NCI-H2029 treated with DMSO at 0.1 percent for 48 hours (cell line): Measurements from ENCODE around the gene SEPTIN12.
"Not testable (repeated sequence)": the region's sequence is repeated elsewhere in the genome, so short reads cannot be mapped to it uniquely, and the experiment has no call there.

Experiments used
- DNase-seq: peaks from one replicate; lab custom pipeline; 2025; lab: John Stamatoyannopoulos, UW

SEPTIN12 gene

GRCh38 chr16:4752351-4753100 lies 35.6 kb downstream of the SEPTIN12 start:
- no peak for DNase-seq

- no peak for DNase-seq
Observed at GRCh38 chr16:4750896-4751295, 37.2 kb downstream of the SEPTIN12 start.

- DNase-seq = no peak
Observed at GRCh38 chr16:4749700-4750257, 38.4 kb downstream of the SEPTIN12 start.

DNA sequence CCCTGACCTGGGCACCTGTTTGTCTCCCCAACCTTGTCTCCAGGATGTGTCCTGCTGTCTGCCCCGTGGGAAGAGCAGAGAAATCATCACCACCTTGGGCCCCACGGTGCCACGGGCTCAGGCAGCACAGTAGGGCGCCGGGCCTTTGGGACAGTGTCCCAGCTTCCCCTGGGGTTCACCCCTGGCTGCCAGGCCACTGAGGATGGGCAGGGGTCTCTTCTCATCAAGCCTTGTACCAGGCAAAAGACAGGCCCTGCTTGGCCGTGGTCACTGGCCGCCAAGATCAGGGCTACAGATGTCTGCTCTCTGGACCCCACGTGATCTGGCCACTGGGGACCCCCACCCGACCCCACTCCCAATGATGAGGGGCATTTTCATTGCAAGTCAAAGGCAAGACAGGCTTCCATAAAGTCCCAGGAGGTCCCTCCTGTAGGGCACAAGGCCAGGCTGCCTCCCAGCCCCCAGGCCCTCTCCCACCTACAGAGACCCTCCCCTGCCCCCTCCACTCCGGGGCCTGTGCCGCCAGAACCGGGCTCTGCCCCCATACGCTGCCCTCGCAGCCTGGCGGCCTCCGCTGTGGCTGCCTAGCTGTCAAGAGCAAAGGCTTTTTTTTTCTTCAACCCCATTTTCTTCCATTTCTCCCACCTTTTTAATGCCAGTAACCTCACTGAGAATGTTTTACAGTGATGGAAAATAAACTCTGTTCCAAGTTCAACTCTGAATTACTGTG lies 39.3 kb downstream of the SEPTIN12 start:
- DNase-seq = no peak

DNA sequence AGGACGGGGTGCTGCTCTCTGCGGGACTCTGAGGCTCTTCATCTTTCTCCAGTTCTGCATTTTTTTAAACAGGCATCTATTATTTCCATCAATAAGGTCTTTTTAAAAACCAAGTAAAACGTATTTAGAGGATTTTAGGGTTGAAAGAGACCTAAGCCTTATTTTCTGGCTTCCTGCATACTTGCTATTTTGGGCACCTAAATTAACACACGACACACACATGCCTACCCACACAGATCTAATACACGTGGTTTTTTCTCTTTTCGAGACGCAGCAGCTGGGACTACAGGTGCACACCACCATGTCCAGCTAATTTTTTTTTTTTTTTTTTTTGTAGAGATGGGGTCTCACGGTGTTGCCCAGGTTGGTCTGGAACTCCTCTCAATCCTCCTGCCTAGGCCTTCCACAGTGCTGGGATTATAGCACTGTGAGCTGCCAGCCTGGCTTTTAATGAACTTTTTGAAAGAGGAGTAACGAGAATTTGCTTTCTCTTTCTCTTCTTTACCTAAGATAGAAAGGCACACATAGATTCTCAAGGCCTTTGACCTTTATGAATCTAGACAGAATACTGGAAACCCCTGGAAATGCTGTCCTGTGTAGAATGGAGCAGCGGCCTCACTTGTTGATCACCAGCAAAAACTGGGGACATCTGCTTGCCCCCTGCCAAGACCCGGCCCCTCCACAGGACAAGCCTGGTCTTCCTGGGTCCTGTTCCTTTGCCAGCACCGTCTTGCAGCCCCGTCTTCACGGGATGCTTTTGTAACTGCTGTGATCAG lies 40.1 kb downstream of the SEPTIN12 start:
- no peak for DNase-seq

- DNase-seq = no peak
Observed at GRCh38 chr16:4746991-4747574, 41.1 kb downstream of the SEPTIN12 start.

GRCh38 chr16:4746215-4746614 lies 41.9 kb downstream of the SEPTIN12 start:
- DNase-seq = no peak

- no peak for DNase-seq
Observed at GRCh38 chr16:4745274-4745569, 42.9 kb downstream of the SEPTIN12 start.

DNA sequence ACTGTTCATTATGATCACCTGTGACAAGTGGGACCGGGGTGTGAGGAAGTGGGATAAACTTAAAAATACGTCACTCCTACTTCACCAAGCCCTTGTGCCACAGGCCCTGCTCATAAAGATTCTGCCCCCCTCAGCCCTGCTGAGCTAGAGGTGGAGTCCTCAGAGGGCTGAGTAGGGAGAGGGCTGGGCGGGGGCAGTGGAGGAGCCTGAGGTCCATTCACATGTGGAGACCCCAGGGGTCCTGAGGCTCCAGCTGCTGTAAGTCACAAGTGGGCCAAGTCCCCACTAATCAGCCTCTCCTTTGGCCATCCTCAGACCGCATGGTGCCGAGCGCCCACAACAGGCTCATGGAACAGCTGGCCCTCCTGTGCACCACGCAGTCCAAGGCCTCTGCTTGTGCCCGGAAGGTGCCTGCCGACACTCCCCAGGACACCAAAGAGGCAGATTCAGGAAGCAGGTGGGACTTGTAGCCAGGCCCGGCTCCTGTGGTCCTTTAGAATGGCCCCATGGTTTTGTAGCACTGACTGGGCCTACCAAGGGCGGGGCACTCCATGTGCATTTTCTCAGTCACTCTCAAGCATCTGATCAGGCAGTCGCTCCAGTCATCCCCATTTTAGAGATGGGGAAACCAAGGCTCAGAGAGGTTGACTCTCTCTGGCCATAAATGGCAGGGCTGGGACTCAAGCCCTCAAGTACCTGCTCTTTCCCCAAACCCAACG lies 43.4 kb downstream of the SEPTIN12 start:
- no peak for DNase-seq

- no peak for DNase-seq
Observed at GRCh38 chr16:4743226-4743878, 44.8 kb downstream of the SEPTIN12 start.

GRCh38 chr16:4738370-4738769 lies 49.8 kb downstream of the SEPTIN12 start:
- DNase-seq = not testable (repeated sequence)

DNA sequence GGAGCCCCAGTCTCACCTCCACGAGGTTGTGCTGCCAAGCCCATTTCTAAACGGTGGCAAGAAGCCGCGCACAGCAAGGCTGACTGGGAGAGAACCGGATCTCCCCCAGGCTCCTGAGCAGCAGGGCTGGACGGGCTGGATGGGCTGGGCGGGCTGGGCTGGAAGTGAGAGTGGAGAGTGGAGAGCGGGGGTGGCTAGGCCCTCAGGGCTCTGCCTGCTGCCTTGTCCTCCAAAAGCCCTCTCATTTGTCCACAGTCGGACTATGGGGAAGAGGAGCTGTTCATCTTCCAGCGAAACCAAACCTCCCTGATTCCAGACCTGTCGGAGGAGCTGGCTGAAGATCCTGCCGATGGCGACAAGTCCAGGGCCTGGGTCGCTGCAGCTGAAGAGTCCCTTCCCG lies 50.6 kb downstream of the SEPTIN12 start:
- no peak for DNase-seq

DNA sequence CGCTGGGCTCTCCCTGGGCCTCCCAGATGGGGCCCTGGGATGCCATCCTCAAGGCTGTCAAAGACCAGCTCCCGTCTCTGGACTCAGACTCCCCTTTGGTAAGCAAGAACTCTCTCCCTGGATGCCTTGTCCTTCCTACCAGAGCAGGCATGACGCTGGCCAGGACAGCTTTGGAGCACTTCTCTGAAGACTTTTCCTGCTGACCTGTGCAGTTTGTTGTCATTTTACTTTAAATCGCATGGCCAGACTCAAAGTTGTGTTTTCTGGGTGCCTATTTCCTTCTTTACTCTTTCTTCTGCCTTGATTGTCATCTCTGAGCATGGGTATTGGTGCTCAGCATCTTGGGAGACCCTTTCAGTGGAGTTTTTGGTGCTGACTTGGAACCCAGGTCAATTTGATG lies 51.6 kb downstream of the SEPTIN12 start:
- DNase-seq = no peak

DNA sequence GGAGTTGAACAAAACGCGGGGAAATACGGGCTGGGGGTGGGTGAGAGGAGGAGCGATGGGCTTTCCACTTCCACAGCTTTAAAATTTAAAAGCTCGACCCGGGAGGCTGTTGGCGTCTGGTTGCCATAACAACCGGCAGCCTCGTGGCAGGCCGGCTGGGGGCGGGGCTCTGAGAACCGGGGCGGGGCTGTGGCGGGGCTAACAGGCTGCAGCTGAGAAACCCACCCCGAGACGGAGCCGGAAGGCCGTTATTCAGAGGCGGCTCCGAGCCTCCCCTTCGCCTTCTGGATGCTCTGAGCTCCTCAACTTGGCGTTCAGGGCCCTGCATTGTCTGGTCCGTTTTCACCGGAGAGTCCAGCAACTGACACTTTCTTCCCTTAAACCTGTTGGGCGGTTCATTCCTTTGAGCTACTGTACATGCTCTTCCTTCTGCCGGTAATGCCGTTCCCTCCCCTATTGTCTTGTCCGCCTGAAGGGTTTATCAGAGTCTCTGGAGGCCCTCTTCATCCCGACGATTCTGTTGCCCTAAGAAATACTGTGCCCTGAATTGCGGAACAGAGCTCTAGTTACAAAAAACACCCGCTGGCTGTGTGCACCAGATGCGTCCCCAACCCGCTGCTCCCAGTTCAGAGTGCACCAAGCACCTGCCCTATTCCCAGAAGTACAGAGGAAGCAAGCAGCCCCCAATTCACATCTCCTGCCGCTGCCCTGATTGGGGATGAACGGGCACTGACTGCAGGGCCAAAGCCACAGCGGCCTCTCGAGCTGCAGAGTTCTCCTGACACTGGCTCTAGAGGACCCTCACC lies 53.2 kb downstream of the SEPTIN12 start:
- peak; percentile 14 for DNase-seq

DNA sequence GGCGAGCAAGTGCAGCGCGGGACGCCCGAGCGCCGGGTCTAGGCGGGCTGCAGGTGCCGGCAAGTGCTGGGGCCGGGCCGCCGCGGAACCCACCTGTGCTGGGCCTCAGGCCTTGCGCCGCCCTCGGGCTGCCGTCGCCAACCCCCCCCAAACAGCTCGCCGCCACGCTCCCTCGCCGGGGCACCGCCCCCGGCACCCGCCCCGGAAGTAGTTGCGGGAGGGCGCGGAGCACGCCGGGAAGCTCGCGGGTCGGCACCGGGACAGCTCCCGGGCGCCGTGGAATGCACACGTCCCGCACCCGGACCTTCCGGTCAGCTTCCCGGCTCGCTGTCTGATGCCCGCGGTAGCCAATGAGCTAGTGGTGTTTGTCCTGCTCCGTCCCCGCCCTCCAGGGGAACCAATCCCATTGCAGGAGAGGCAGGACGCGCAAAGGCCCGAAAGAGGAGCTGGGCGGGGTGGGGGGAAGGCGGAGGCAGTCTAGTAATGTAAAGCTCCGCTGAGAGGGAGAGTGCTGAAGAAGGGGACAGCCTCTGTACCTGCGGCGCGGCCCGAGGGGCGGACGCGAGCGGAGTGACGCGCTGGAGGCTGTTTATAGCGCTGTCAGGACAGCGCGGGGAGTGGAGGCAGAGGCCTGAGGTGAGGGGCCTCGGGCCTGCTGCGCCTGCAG lies 53.9 kb downstream of the SEPTIN12 start, which contains the start of the genes ANKS3 and DNAAF8:
Gene ANKS3 (minus strand): TSS at position 209 of the 667 bp plus-strand sequence. CDS start 4,122 bp downstream, outside the sequence.
Gene DNAAF8 (plus strand): TSS at position 475 of the 667 bp plus-strand sequence. CDS start 1,978 bp downstream, outside the sequence.
- DNase-seq = peak; percentile 82

DNA sequence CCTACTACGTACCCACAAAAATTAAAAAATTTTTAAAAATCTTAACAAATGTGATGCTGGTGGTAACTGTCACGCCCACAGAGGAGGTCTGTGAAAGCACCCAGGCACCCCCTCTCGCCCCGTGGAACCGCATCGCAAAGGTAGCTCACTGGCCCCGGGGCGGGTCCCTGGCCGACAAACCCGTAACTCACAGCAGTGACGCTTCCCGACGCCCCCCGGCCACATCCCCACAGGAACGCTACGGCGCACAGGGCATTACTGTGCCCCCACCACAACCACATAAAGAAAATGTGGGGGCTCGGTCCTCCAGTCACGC lies 54.4 kb downstream of the SEPTIN12 start:
- DNase-seq = no peak

GRCh38 chr16:4733211-4733742 lies 54.9 kb downstream of the SEPTIN12 start:
- DNase-seq = no peak

DNA sequence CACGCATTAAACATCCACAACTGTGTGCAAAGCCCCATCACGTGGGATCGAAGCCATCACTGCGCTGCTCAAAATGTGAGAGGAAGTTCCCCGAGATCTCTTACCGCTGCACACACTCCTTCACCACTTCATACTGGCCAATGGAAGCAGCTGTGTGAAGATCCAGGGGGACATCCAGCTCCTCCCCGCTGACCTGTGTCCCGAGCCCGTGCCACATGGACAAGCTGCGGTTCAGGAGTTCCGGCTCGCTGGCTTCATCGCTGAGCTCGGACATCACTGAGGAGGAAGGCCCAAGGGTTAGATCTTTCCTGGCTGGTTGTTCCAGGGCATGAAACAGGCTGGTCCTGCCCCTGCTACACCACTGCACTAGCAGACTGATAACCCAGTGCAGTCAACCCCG lies 58.3 kb downstream of the SEPTIN12 start:
- no peak for DNase-seq

GRCh38 chr16:4728676-4729075 lies 59.5 kb downstream of the SEPTIN12 start:
- DNase-seq = no peak
